GM21390 (cell line): ENCODE data around the gene PRPF19.

Experiments used
- ATAC-seq: cut with Tn5 transposase; IDR thresholded peaks from one replicate; pipeline ENCODE4 v1.9.1; 2021; ENCODE audit not compliant: unreplicated experiment

PRPF19 gene

GRCh38 chr11:60875366-60876167 is 30.8 kb downstream of the PRPF19 start:
- ATAC-seq = no peak

GRCh38 chr11:60874421-60875365 is 31.7 kb downstream of the PRPF19 start:
- ATAC-seq = no peak

GRCh38 chr11:60873533-60873932 is 32.9 kb downstream of the PRPF19 start:
- no peak for ATAC-seq

GRCh38 chr11:60872961-60873524 is 33.3 kb downstream of the PRPF19 start:
- ATAC-seq = no peak

- ATAC-seq = no peak
Observed at GRCh38 chr11:60872124-60872960, 34.0 kb downstream of the PRPF19 start.

GRCh38 chr11:60871378-60872061 is 34.9 kb downstream of the PRPF19 start:
- no peak for ATAC-seq

GRCh38 chr11:60870733-60871377 is 35.5 kb downstream of the PRPF19 start:
- no peak for ATAC-seq

- ATAC-seq = no peak
Observed at GRCh38 chr11:60870276-60870675, 36.1 kb downstream of the PRPF19 start.

- ATAC-seq = no peak
Observed at GRCh38 chr11:60869451-60869825, 36.9 kb downstream of the PRPF19 start.

GRCh38 chr11:60868682-60869450 is 37.5 kb downstream of the PRPF19 start:
- ATAC-seq = no peak

- no peak for ATAC-seq
Observed at GRCh38 chr11:60867871-60868681, 38.3 kb downstream of the PRPF19 start.

- no peak for ATAC-seq
Observed at GRCh38 chr11:60866911-60867870, 39.2 kb downstream of the PRPF19 start, which contains the start of gene ZP1. ZP1 (plus strand) TSS chr11:60867542; CDS start chr11:60867562, 20 bp downstream.

GRCh38 chr11:60864856-60865513 is 41.4 kb downstream of the PRPF19 start:
- ATAC-seq = no peak

- ATAC-seq = no peak
Observed at GRCh38 chr11:60863550-60864521, 42.5 kb downstream of the PRPF19 start.

- no peak for ATAC-seq
Observed at GRCh38 chr11:60862171-60862570, 44.2 kb downstream of the PRPF19 start.
